Hepatocyte (in vitro differentiated cells): ENCODE data around the gene PDCD4. TPM values are rescaled to one million over a fixed set of nuclear protein-coding genes. Genes with fewer than 3 reads are reported as not detected.

Experiments used
- DNase-seq: peaks from one replicate; pipeline ENCODE4 v3.0.0-alpha.2; 2016; ENCODE audit warnings: low spot score
- H2AFZ ChIP-seq: fragments of 200-600 bp; sonication (generic); 2 replicates; pipeline ENCODE4 v1.6.0; 2016; ENCODE audit warnings: antibody characterized with exemption, mild to moderate bottlenecking
- H3K27ac ChIP-seq: fragments of 200-600 bp; sonication (generic); 2 replicates; pipeline ENCODE4 v1.5.1; 2016; ENCODE audit warnings: mild to moderate bottlenecking
- H3K27me3 ChIP-seq: fragments of 200-600 bp; sonication (generic); 2 replicates; pipeline ENCODE4 v1.6.1; 2016
- H3K36me3 ChIP-seq: fragments of 200-600 bp; sonication (generic); replicated peaks from 2 replicates; pipeline ENCODE4 v1.5.1; 2016; ENCODE audit warnings: low read depth; ENCODE audit not compliant: insufficient read depth
- H3K4me1 ChIP-seq: fragments of 200-600 bp; sonication (generic); 2 replicates; pipeline ENCODE4 v1.5.1; 2016; ENCODE audit warnings: mild to moderate bottlenecking, moderate library complexity; ENCODE audit not compliant: insufficient read depth
- H3K4me2 ChIP-seq: fragments of 200-600 bp; sonication (generic); 2 replicates; pipeline ENCODE4 v1.6.0; 2016
- H3K4me3 ChIP-seq: fragments of 200-600 bp; sonication (generic); 2 replicates; pipeline ENCODE4 v1.5.1; 2016; ENCODE audit warnings: mild to moderate bottlenecking
- H3K79me2 ChIP-seq: fragments of 200-600 bp; sonication (generic); 2 replicates; pipeline ENCODE4 v1.6.0; 2017; ENCODE audit warnings: mild to moderate bottlenecking
- H3K9me2 ChIP-seq: fragments of 200-600 bp; sonication (generic); replicated peaks from 2 replicates; pipeline ENCODE4 v1.6.0; 2017; ENCODE audit warnings: mild to moderate bottlenecking; ENCODE audit not compliant: insufficient read depth
- H3K9me3 ChIP-seq: fragments of 200-600 bp; sonication (generic); 2 replicates; pipeline ENCODE4 v1.5.1; 2016; ENCODE audit warnings: low read depth, mild to moderate bottlenecking
- H4K20me1 ChIP-seq: fragments of 200-600 bp; sonication (generic); 2 replicates; pipeline ENCODE4 v1.6.0; 2016; ENCODE audit warnings: mild to moderate bottlenecking; ENCODE audit not compliant: insufficient read depth, poor library complexity, severe bottlenecking
- CTCF ChIP-seq: fragments of 200-600 bp; sonication (generic); IDR thresholded peaks from 2 replicates; pipeline ENCODE4 v1.5.1; 2016; ENCODE audit warnings: antibody characterized with exemption, mild to moderate bottlenecking; ENCODE audit not compliant: poor library complexity
- EZH2 ChIP-seq: fragments of 200-600 bp; sonication (generic); IDR thresholded peaks from 2 replicates; pipeline ENCODE4 v1.6.1; 2016; ENCODE audit warnings: antibody characterized with exemption, mild to moderate bottlenecking, borderline replicate concordance
- EZH2phosphoT487 ChIP-seq: fragments of 200-600 bp; sonication (generic); IDR thresholded peaks from one replicate; pipeline ENCODE4 v1.6.1; 2018; ENCODE audit warnings: antibody characterized with exemption, mild to moderate bottlenecking, low read depth, moderate library complexity; ENCODE audit not compliant: unreplicated experiment, severe bottlenecking
- WGBS: methylation state at CpG from one replicate; pipeline ENCODE4 v1.1.6; 2016; ENCODE audit warnings: low lambda C conversion rate; ENCODE audit errors: missing lambda C conversion rate; 5-methylcytosine and 5-hydroxymethylcytosine counted together
- polyA plus RNA-seq: library from polyadenylated mRNA; unstranded; fragments of >200 nt; fragmentation: Nextera tagmentation; extraction: Ambion mirVana; gene quantifications from 2 replicates; pipeline ENCODE4 v1.2.1, GENCODE V29; 2016
- total RNA-seq: library from RNA; depleted of rRNA; stranded (reverse); fragments of >200 nt; gene quantifications from 2 replicates; pipeline ENCODE4 v1.2.3, GENCODE V29; 2014

Gene PDCD4
- total and polyA plus RNA-seq, 2 experiments from 2014 or later, result 315 to 791 TPM

- no peaks in the 10 kb centered on the region for H3K36me3 ChIP-seq
- no peak overlapping the region for H3K4me3 ChIP-seq
- H3K4me1 ChIP-seq, result peaks cover 64% of the 10 kb centered on the region
- H3K27me3 ChIP-seq, result no peaks in the 10 kb centered on the region
- TF ChIP-seq EZH2 (no peak), CTCF (no peak), EZH2phosphoT487 (no peak)
- peak overlapping the region; percentile 84 for H3K27ac ChIP-seq
- no peak for DNase-seq
- no peaks in the 10 kb centered on the region for H4K20me1 ChIP-seq
- H3K9me3 ChIP-seq, result no peaks in the 10 kb centered on the region
- H3K79me2 ChIP-seq, result no peaks in the 10 kb centered on the region
- no peak overlapping the region for H2AFZ ChIP-seq
- no peaks in the 10 kb centered on the region for H3K9me2 ChIP-seq
- H3K4me2 ChIP-seq, result no peak overlapping the region
- WGBS, result 92% methylated on average over 4 of the region's 4 CpGs
Measured at GRCh38 chr10:110844617-110844881, 27.2 kb upstream of the PDCD4 start.

- Histone ChIP-seq H3K4me3 (no peak overlapping the region), H3K4me1 (peaks cover 57% of the 10 kb centered on the region), H3K9me3 (no peaks in the 10 kb centered on the region), H3K4me2 (peak overlapping the region; percentile 36), H3K9me2 (no peaks in the 10 kb centered on the region), H2AFZ (no peak overlapping the region), H3K79me2 (no peaks in the 10 kb centered on the region), H3K27me3 (no peaks in the 10 kb centered on the region), H3K36me3 (no peaks in the 10 kb centered on the region), H3K27ac (peak overlapping the region; percentile 84), H4K20me1 (no peaks in the 10 kb centered on the region)
- DNase-seq, result no peak
- TF ChIP-seq EZH2phosphoT487 (no peak), EZH2 (no peak), CTCF (no peak)
- 70% methylated on average over 2 of the region's 2 CpGs for WGBS
Measured at GRCh38 chr10:110845192-110845755, 26.5 kb upstream of the PDCD4 start.

- H3K4me1 ChIP-seq, result peaks cover 56% of the 10 kb centered on the region
- WGBS, result 74% methylated on average over 3 of the region's 3 CpGs
- H3K79me2 ChIP-seq, result no peaks in the 10 kb centered on the region
- peak overlapping the region; percentile 84 for H3K27ac ChIP-seq
- H3K27me3 ChIP-seq, result no peaks in the 10 kb centered on the region
- H4K20me1 ChIP-seq, result no peaks in the 10 kb centered on the region
- H2AFZ ChIP-seq, result no peak overlapping the region
- H3K9me3 ChIP-seq, result no peaks in the 10 kb centered on the region
- peak; percentile 72 for DNase-seq
- no peaks in the 10 kb centered on the region for H3K36me3 ChIP-seq
- H3K4me2 ChIP-seq, result peak overlapping the region; percentile 37
- H3K4me3 ChIP-seq, result no peak overlapping the region
- TF ChIP-seq EZH2 (no peak), CTCF (no peak), EZH2phosphoT487 (no peak)
- H3K9me2 ChIP-seq, result no peaks in the 10 kb centered on the region
Measured at GRCh38 chr10:110845756-110846620, 25.7 kb upstream of the PDCD4 start.
